Measurements from ENCODE around the gene RAB23.

DNA sequence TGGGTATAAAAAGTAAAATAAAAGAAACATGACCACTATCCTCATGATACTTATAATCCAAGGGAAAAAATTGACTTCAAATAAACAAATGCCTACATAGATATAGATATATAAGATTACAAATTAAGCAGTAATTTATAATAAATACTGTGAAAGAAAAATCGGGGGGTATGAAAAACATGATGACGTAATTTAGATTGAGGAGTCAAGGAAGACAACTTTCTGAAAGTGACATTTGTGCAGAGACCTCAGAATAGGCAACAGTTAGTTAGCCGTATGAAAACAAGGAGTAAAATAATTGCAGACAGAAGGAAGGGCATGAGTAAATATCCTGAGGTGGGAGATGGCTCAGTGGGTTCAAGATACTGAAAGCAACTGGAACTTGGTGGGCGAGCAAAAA lies 28.2 kb upstream of the RAB23 start:
- TF ChIP-seq CTCF (IDR thresholded peaks at IDR 0.05; ENCODE audit: poor library complexity) (no peak), EZH2 (IDR thresholded peaks at IDR 0.05; ENCODE audit: borderline replicate concordance) (no peak)
